Peyer's patch (tissue), 4 donors: ENCODE data around the gene PRSS48.

Experiments used
- CTCF ChIP-seq, 6 experiments: fragments of 450-650 bp in 4 of 6; fragments of 200-600 bp in 2 of 6; sonication (generic) in 1 of 6; IDR thresholded peaks; one replicate each; pipeline ENCODE4 v1.5.1; 2017 to 2019; ENCODE audit warnings: antibody characterized with exemption in 6 of 6, mild to moderate bottlenecking in 3 of 6, moderate library complexity in 1 of 6
- POLR2A ChIP-seq, 2 donors: fragments of 450-650 bp; IDR thresholded peaks; one replicate each; pipeline ENCODE4 v1.5.1; 2017; ENCODE audit warnings: antibody characterized with exemption in 2 of 2, mild to moderate bottlenecking in 2 of 2, moderate library complexity in 2 of 2

GRCh38 chr4:151284534-151285245 is 7.7 kb downstream of the PRSS48 start:
- TF ChIP-seq CTCF (IDR thresholded peaks at IDR 0.05), result no peak
- no peak for TF ChIP-seq POLR2A (IDR thresholded peaks at IDR 0.05)
